ENCODE measurements around the gene LDB2. TPM values are rescaled to one million over a fixed set of nuclear protein-coding genes. Genes with fewer than 3 reads are reported as not detected.

The LDB2 gene
- total RNA-seq, 1 donor from 2014 or later, result 4.9 TPM

DNA sequence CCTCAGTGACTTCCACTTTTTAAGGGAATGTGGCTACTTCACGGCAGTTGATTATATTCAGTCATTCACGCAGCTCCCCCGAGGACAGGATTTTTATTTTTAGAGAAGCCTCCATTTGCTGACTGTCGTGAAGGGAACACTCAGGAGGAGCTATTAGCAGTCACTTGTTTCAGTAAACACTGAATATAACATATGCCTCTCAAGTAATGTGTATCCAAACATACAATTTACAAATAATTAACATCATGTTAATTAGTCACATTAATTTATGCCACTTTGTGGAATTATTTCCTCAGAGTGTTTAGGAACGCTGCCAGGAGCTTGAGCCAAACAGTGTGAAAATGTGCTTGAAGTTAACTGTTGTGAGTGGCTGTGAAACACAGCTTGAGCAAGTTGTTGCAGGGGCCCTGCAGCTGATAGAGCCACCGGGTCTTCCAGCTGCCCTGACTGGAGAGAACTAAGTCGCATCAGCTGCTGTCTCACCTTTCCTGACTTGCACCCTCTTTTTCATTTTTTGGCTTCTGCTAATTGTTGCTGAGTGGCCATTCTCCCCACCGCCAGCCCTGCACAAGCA lies 245.6 kb downstream of the LDB2 start:
- no peak overlapping the region for H3K27ac Mint-ChIP-seq (ENCODE audit: unreplicated experiment)
- H3K27ac ChIP-seq (ENCODE audit: low read depth, low read length), result no peak overlapping the region
- DNase-seq (ENCODE audit: low read depth) (no peak), FAIRE-seq (no peak)
- TF ChIP-seq EZH2 (IDR thresholded peaks at IDR 0.05; ENCODE audit: insufficient read depth, low read length), result no peak
- TF ChIP-seq, protein P1, sequence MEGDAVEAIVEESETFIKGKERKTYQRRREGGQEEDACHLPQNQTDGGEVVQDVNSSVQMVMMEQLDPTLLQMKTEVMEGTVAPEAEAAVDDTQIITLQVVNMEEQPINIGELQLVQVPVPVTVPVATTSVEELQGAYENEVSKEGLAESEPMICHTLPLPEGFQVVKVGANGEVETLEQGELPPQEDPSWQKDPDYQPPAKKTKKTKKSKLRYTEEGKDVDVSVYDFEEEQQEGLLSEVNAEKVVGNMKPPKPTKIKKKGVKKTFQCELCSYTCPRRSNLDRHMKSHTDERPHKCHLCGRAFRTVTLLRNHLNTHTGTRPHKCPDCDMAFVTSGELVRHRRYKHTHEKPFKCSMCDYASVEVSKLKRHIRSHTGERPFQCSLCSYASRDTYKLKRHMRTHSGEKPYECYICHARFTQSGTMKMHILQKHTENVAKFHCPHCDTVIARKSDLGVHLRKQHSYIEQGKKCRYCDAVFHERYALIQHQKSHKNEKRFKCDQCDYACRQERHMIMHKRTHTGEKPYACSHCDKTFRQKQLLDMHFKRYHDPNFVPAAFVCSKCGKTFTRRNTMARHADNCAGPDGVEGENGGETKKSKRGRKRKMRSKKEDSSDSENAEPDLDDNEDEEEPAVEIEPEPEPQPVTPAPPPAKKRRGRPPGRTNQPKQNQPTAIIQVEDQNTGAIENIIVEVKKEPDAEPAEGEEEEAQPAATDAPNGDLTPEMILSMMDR (IDR thresholded peaks at IDR 0.05; ENCODE audit: insufficient read depth, low read depth, low read length), result no peak
- no peaks in the 10 kb centered on the region for H3K9me3 Mint-ChIP-seq (ENCODE audit: unreplicated experiment)
- H3K36me3 ChIP-seq (ENCODE audit: insufficient read depth, low read length), result no peaks in the 10 kb centered on the region
- no peak overlapping the region for H3K9ac ChIP-seq (ENCODE audit: low read length)
- no peak overlapping the region for H3K4me3 ChIP-seq (ENCODE audit: insufficient read depth, low read depth, low read length)
- no peak overlapping the region for H3K4me3 Mint-ChIP-seq (ENCODE audit: unreplicated experiment)
- H2AFZ ChIP-seq (ENCODE audit: low read depth, low read length), result no peak overlapping the region
- H3K4me1 ChIP-seq (ENCODE audit: insufficient read depth, low read length), result no peaks in the 10 kb centered on the region
- no peaks in the 10 kb centered on the region for H3K79me2 ChIP-seq (ENCODE audit: insufficient read depth, low read length)
- no peaks in the 10 kb centered on the region for H3K4me1 Mint-ChIP-seq (ENCODE audit: low read depth, unreplicated experiment)
- no peaks in the 10 kb centered on the region for H4K20me1 ChIP-seq (ENCODE audit: insufficient read depth, low read length)
- no peaks in the 10 kb centered on the region for H3K9me3 ChIP-seq (ENCODE audit: insufficient read depth, low read depth, low read length)
- H3K36me3 Mint-ChIP-seq (ENCODE audit: low read depth, unreplicated experiment), result no peaks in the 10 kb centered on the region
- no peak overlapping the region for H3K4me2 ChIP-seq (ENCODE audit: low read length)
- H3K27me3 ChIP-seq (ENCODE audit: insufficient read depth, low read length), result no peaks in the 10 kb centered on the region
- H3K27me3 Mint-ChIP-seq (ENCODE audit: low read depth, unreplicated experiment), result peaks cover 8% of the 10 kb centered on the region

DNA sequence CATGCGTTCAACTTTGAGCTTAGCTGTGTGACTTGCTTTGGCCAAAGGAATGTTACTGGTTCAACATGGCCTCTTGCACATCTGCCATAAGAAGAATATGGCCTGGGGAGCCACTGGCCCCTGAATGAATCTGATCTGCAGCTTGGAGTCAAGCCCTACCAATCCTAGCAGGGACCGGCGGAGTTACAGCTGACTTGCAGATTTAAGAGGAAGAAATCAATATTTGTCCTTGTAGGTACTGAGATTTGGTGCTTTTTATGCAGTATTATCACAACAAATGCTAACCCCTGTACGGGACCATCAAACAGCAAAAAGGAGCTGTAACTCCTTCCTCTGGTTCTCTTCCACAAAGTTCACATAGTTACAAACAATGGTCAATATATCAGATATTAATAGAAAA lies 252.0 kb downstream of the LDB2 start:
- FAIRE-seq (no peak), DNase-seq (ENCODE audit: low read depth) (no peak)
- Histone ChIP-seq H3K9me3 (ENCODE audit: insufficient read depth, low read depth, low read length) (no peaks in the 10 kb centered on the region), H3K27me3 (ENCODE audit: insufficient read depth, low read length) (no peaks in the 10 kb centered on the region), H3K79me2 (ENCODE audit: insufficient read depth, low read length) (no peaks in the 10 kb centered on the region), H3K27ac (ENCODE audit: low read depth, low read length) (no peak overlapping the region), H4K20me1 (ENCODE audit: insufficient read depth, low read length) (no peaks in the 10 kb centered on the region), H2AFZ (ENCODE audit: low read depth, low read length) (no peak overlapping the region), H3K4me2 (ENCODE audit: low read length) (no peak overlapping the region), H3K36me3 (ENCODE audit: insufficient read depth, low read length) (no peaks in the 10 kb centered on the region), H3K4me1 (ENCODE audit: insufficient read depth, low read length) (no peaks in the 10 kb centered on the region), H3K9ac (ENCODE audit: low read length) (no peak overlapping the region), H3K4me3 (ENCODE audit: insufficient read depth, low read depth, low read length) (no peak overlapping the region)
- TF ChIP-seq EZH2 (IDR thresholded peaks at IDR 0.05; ENCODE audit: insufficient read depth, low read length), result no peak
- TF ChIP-seq, protein P1 (IDR thresholded peaks at IDR 0.05; ENCODE audit: insufficient read depth, low read depth, low read length), result no peak
- no peak overlapping the region for H3K27ac Mint-ChIP-seq (ENCODE audit: unreplicated experiment)
- no peaks in the 10 kb centered on the region for H3K36me3 Mint-ChIP-seq (ENCODE audit: low read depth, unreplicated experiment)
- peaks cover 2% of the 10 kb centered on the region for H3K27me3 Mint-ChIP-seq (ENCODE audit: low read depth, unreplicated experiment)
- H3K9me3 Mint-ChIP-seq (ENCODE audit: unreplicated experiment), result no peaks in the 10 kb centered on the region
- H3K4me3 Mint-ChIP-seq (ENCODE audit: unreplicated experiment), result no peak overlapping the region
- peaks cover 4% of the 10 kb centered on the region for H3K4me1 Mint-ChIP-seq (ENCODE audit: low read depth, unreplicated experiment)

DNA sequence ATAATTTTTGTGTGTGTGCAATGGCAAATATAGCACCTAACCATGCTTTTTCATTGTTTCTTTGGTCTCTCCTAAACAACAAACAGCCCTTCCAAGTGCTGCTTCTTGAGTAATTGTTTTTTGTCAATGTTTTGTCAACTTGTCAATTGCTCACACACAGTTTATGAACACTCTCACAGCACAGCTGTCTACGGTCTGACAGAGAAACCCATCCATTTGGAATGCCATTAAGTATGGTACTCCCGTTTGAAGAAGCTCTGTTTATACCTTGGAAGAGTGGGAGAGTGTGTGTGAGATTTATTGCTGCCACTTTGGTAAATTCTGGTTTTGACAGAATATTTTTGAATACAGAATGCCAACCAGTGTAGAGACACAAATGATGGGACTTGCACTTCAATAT lies 254.6 kb downstream of the LDB2 start:
- FAIRE-seq (no peak), DNase-seq (ENCODE audit: low read depth) (no peak)
- peaks cover 4% of the 10 kb centered on the region for H3K4me1 Mint-ChIP-seq (ENCODE audit: low read depth, unreplicated experiment)
- no peaks in the 10 kb centered on the region for H3K36me3 Mint-ChIP-seq (ENCODE audit: low read depth, unreplicated experiment)
- Histone ChIP-seq H4K20me1 (ENCODE audit: insufficient read depth, low read length) (no peaks in the 10 kb centered on the region), H3K9ac (ENCODE audit: low read length) (no peak overlapping the region), H3K79me2 (ENCODE audit: insufficient read depth, low read length) (no peaks in the 10 kb centered on the region), H3K27ac (ENCODE audit: low read depth, low read length) (no peak overlapping the region), H3K4me2 (ENCODE audit: low read length) (no peak overlapping the region), H3K27me3 (ENCODE audit: insufficient read depth, low read length) (no peaks in the 10 kb centered on the region), H2AFZ (ENCODE audit: low read depth, low read length) (no peak overlapping the region), H3K36me3 (ENCODE audit: insufficient read depth, low read length) (no peaks in the 10 kb centered on the region), H3K4me1 (ENCODE audit: insufficient read depth, low read length) (no peaks in the 10 kb centered on the region), H3K9me3 (ENCODE audit: insufficient read depth, low read depth, low read length) (no peaks in the 10 kb centered on the region), H3K4me3 (ENCODE audit: insufficient read depth, low read depth, low read length) (no peak overlapping the region)
- no peak overlapping the region for H3K27ac Mint-ChIP-seq (ENCODE audit: unreplicated experiment)
- peaks cover 2% of the 10 kb centered on the region for H3K27me3 Mint-ChIP-seq (ENCODE audit: low read depth, unreplicated experiment)
- TF ChIP-seq, protein P1 (IDR thresholded peaks at IDR 0.05; ENCODE audit: insufficient read depth, low read depth, low read length), result no peak
- TF ChIP-seq EZH2 (IDR thresholded peaks at IDR 0.05; ENCODE audit: insufficient read depth, low read length), result no peak
- no peaks in the 10 kb centered on the region for H3K9me3 Mint-ChIP-seq (ENCODE audit: unreplicated experiment)
- no peak overlapping the region for H3K4me3 Mint-ChIP-seq (ENCODE audit: unreplicated experiment)

All from astrocyte (in vitro differentiated cells and primary cell).